ENCODE results near the gene PCGF6. TPM values are rescaled to one million over a fixed set of nuclear protein-coding genes. Genes with fewer than 3 reads are reported as not detected.

Gene PCGF6
- 11.2 to 11.9 TPM (median 11.5 TPM) in 5 replicates for total RNA-seq (2022; extraction: Qiagen RNA extraction)

GRCh38 chr10:103350517-103351260 lies at the start of gene PCGF6:
TSS of gene PCGF6 (minus strand) at chr10:103351140. CDS start at chr10:103351066, 74 bp downstream.

GRCh38 chr10:103396067-103396788 lies 45.3 kb upstream of the PCGF6 start, which contains the start of the genes ATP5MK and PDCD11:
TSS of gene ATP5MK (minus strand) at chr10:103396475. CDS start at chr10:103392457, 4,018 bp downstream.
TSS of gene PDCD11 (plus strand) at chr10:103396626. CDS start at chr10:103398427, 1,801 bp downstream.

GRCh38 chr10:103367782-103368518 lies 17.0 kb upstream of the PCGF6 start, which contains the start of gene TAF5:
TSS of gene TAF5 (plus strand) at chr10:103367976. CDS start at chr10:103367990, 14 bp downstream.

GRCh38 chr10:103276896-103277712 lies 73.8 kb downstream of the PCGF6 start, which contains the start of gene INA:
TSS of gene INA (plus strand) at chr10:103277138. CDS start at chr10:103277212, 74 bp downstream.

Other genes starting within 250 kb of the PCGF6 start
- 67.7 to 76.0 TPM (median 72.3 TPM) in 5 replicates for gene NT5C2, start 157.9 kb downstream of the PCGF6 start, total RNA-seq (2022; extraction: Qiagen RNA extraction)
- 0.07 TPM in 1 of 5 replicates, not detected in the others for gene RPEL1, start 105.3 kb downstream of the PCGF6 start, total RNA-seq (2022; extraction: Qiagen RNA extraction)
- gene INA, start 74.0 kb downstream of the PCGF6 start, total RNA-seq (2022; extraction: Qiagen RNA extraction) = 18.3 to 27.6 TPM (median 21.0 TPM) in 5 replicates
- gene TAF5, start 16.8 kb upstream of the PCGF6 start, total RNA-seq (2022; extraction: Qiagen RNA extraction) = 2.7 to 3.4 TPM (median 3.1 TPM) in 5 replicates
- 477 to 606 TPM (median 519 TPM) in 5 replicates for gene ATP5MK, start 45.3 kb upstream of the PCGF6 start, total RNA-seq (2022; extraction: Qiagen RNA extraction)
- gene PDCD11, start 45.5 kb upstream of the PCGF6 start, total RNA-seq (2022; extraction: Qiagen RNA extraction) = 30.4 to 42.4 TPM (median 39.2 TPM) in 5 replicates
- gene CALHM2, start 101.2 kb upstream of the PCGF6 start, total RNA-seq (2022; extraction: Qiagen RNA extraction) = 3.1 to 6.6 TPM (median 4.9 TPM) in 5 replicates
- 0.04 TPM in 1 of 5 replicates, not detected in the others for gene CALHM1, start 107.8 kb upstream of the PCGF6 start, total RNA-seq (2022; extraction: Qiagen RNA extraction)
- 0.17 to 0.53 TPM (median 0.30 TPM) in 5 replicates for gene CALHM3, start 128.1 kb upstream of the PCGF6 start, total RNA-seq (2022; extraction: Qiagen RNA extraction)
- 0.52 to 0.87 TPM (median 0.62 TPM) in 5 replicates for gene NEURL1, start 142.6 kb upstream of the PCGF6 start, total RNA-seq (2022; extraction: Qiagen RNA extraction)

All from A549 treated with Mapracorat at 1 μM for 4 hours (cell line).